ENCODE data around the gene SCLT1.

DNA sequence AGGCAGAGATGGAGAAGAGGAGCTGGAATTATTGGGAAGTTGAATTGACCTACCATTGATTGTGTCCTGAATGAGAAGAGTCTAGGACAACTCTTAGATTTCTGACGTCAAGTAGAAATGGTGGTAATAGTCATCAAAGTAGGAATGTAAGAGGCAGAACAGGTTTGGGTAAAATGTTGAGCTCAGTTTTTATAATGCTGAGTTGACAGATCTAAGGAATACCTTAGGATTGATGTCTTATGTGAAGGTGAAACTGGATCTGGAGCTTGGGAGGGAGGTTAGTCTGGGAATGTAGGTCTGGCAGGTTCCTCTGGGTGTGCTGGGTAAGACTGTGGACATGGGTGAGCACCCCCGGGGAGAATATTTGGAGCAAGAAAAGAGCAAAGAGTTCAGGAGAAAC, 251.9 kb downstream of the SCLT1 start:
- TF ChIP-seq, protein P1, sequence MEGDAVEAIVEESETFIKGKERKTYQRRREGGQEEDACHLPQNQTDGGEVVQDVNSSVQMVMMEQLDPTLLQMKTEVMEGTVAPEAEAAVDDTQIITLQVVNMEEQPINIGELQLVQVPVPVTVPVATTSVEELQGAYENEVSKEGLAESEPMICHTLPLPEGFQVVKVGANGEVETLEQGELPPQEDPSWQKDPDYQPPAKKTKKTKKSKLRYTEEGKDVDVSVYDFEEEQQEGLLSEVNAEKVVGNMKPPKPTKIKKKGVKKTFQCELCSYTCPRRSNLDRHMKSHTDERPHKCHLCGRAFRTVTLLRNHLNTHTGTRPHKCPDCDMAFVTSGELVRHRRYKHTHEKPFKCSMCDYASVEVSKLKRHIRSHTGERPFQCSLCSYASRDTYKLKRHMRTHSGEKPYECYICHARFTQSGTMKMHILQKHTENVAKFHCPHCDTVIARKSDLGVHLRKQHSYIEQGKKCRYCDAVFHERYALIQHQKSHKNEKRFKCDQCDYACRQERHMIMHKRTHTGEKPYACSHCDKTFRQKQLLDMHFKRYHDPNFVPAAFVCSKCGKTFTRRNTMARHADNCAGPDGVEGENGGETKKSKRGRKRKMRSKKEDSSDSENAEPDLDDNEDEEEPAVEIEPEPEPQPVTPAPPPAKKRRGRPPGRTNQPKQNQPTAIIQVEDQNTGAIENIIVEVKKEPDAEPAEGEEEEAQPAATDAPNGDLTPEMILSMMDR (IDR thresholded peaks at IDR 0.05) = no peak
- TF ChIP-seq RAD21 (IDR thresholded peaks at IDR 0.05; ENCODE audit: low read length) (no peak), MXI1 (IDR thresholded peaks at IDR 0.05; ENCODE audit: low read depth, low read length) (no peak), EZH2phosphoT487 (IDR thresholded peaks at IDR 0.05; ENCODE audit: borderline replicate concordance, low read depth) (no peak), MEF2A (IDR thresholded peaks at IDR 0.05; ENCODE audit: borderline replicate concordance, low read depth) (no peak), POLR2AphosphoS5 (IDR thresholded peaks at IDR 0.05; ENCODE audit: low read depth, low read length) (no peak), TAF1 (IDR thresholded peaks at IDR 0.05; ENCODE audit: borderline replicate concordance, low read depth, low read length) (no peak), JUND (IDR thresholded peaks at IDR 0.05) (no peak), FOSL2 (IDR thresholded peaks at IDR 0.05; ENCODE audit: borderline replicate concordance, low read depth) (no peak), EP300 (IDR thresholded peaks at IDR 0.05; ENCODE audit: borderline replicate concordance in 1 of 2, low read depth in 1 of 2, low read length in 1 of 2) (no peak)
- TF ChIP-seq, protein P2, sequence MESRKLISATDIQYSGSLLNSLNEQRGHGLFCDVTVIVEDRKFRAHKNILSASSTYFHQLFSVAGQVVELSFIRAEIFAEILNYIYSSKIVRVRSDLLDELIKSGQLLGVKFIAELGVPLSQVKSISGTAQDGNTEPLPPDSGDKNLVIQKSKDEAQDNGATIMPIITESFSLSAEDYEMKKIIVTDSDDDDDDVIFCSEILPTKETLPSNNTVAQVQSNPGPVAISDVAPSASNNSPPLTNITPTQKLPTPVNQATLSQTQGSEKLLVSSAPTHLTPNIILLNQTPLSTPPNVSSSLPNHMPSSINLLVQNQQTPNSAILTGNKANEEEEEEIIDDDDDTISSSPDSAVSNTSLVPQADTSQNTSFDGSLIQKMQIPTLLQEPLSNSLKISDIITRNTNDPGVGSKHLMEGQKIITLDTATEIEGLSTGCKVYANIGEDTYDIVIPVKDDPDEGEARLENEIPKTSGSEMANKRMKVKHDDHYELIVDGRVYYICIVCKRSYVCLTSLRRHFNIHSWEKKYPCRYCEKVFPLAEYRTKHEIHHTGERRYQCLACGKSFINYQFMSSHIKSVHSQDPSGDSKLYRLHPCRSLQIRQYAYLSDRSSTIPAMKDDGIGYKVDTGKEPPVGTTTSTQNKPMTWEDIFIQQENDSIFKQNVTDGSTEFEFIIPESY (IDR thresholded peaks at IDR 0.05; ENCODE audit: borderline replicate concordance, low read depth) = no peak
- TF ChIP-seq, protein P3, sequence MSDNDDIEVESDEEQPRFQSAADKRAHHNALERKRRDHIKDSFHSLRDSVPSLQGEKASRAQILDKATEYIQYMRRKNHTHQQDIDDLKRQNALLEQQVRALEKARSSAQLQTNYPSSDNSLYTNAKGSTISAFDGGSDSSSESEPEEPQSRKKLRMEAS (IDR thresholded peaks at IDR 0.05; ENCODE audit: low read depth) = no peak
- TF ChIP-seq, protein P4, sequence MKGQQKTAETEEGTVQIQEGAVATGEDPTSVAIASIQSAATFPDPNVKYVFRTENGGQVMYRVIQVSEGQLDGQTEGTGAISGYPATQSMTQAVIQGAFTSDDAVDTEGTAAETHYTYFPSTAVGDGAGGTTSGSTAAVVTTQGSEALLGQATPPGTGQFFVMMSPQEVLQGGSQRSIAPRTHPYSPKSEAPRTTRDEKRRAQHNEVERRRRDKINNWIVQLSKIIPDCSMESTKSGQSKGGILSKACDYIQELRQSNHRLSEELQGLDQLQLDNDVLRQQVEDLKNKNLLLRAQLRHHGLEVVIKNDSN (IDR thresholded peaks at IDR 0.05; ENCODE audit: borderline replicate concordance, low read depth) = no peak
- TF ChIP-seq, protein P5, sequence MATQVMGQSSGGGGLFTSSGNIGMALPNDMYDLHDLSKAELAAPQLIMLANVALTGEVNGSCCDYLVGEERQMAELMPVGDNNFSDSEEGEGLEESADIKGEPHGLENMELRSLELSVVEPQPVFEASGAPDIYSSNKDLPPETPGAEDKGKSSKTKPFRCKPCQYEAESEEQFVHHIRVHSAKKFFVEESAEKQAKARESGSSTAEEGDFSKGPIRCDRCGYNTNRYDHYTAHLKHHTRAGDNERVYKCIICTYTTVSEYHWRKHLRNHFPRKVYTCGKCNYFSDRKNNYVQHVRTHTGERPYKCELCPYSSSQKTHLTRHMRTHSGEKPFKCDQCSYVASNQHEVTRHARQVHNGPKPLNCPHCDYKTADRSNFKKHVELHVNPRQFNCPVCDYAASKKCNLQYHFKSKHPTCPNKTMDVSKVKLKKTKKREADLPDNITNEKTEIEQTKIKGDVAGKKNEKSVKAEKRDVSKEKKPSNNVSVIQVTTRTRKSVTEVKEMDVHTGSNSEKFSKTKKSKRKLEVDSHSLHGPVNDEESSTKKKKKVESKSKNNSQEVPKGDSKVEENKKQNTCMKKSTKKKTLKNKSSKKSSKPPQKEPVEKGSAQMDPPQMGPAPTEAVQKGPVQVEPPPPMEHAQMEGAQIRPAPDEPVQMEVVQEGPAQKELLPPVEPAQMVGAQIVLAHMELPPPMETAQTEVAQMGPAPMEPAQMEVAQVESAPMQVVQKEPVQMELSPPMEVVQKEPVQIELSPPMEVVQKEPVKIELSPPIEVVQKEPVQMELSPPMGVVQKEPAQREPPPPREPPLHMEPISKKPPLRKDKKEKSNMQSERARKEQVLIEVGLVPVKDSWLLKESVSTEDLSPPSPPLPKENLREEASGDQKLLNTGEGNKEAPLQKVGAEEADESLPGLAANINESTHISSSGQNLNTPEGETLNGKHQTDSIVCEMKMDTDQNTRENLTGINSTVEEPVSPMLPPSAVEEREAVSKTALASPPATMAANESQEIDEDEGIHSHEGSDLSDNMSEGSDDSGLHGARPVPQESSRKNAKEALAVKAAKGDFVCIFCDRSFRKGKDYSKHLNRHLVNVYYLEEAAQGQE (IDR thresholded peaks at IDR 0.05; ENCODE audit: low read depth, low read length) = no peak
